ENCODE measurements around the gene CST9. TPM values are rescaled to one million over a fixed set of nuclear protein-coding genes. Genes with fewer than 3 reads are reported as not detected.

CST9 gene
- total and polyA plus RNA-seq, 2 of the 13 experiments (the other 11 are each of a cell fraction or from before 2014, with no cell fraction given): 0.07 TPM; not detected in 1

GRCh38 chr20:23629542-23630391, 24.1 kb upstream of the CST9 start (continued):
- TF ChIP-seq ZBTB37 (CRISPR knock-in tag; IDR thresholded peaks at IDR 0.05): no peak
- TF ChIP-seq ZNF550 (CRISPR knock-in tag; IDR thresholded peaks at IDR 0.05; ENCODE audit: borderline replicate concordance): no peak
- no peak for TF ChIP-seq ZNF761 (CRISPR knock-in tag; conservative IDR thresholded peaks at IDR 0.05)
- TF ChIP-seq ZNF740 (CRISPR knock-in tag; IDR thresholded peaks at IDR 0.05): no peak; the same call in 1 of the 2 replicates
- TF ChIP-seq GABPB1 (CRISPR knock-in tag; IDR thresholded peaks at IDR 0.05): no peak
- TF ChIP-seq SYNCRIP (IDR thresholded peaks at IDR 0.05; ENCODE audit: insufficient read depth, low read depth, low read length): no peak
- no peak for TF ChIP-seq IRF1 (CRISPR knock-in tag; IDR thresholded peaks at IDR 0.05; ENCODE audit: low read depth)
- TF ChIP-seq MIXL1 (CRISPR knock-in tag; IDR thresholded peaks at IDR 0.05): peak; percentile 94
- no peak for TF ChIP-seq ZNF567 (CRISPR knock-in tag; IDR thresholded peaks at IDR 0.05; ENCODE audit: borderline replicate concordance)
- no peak for TF ChIP-seq CBFB (CRISPR knock-in tag; IDR thresholded peaks at IDR 0.05)
- no peak for TF ChIP-seq ZNF678 (CRISPR knock-in tag; IDR thresholded peaks at IDR 0.05)
- 0 out of 2 replicates have a peak, but pooled peaks have one; percentile 18 for TF ChIP-seq ZNF333 (CRISPR knock-in tag; IDR thresholded peaks at IDR 0.05; ENCODE audit: borderline replicate concordance)
- no peak for TF ChIP-seq ZUFSP (CRISPR knock-in tag; IDR thresholded peaks at IDR 0.05; ENCODE audit: borderline replicate concordance)
- no peak for TF ChIP-seq ZSCAN5A (CRISPR knock-in tag; IDR thresholded peaks at IDR 0.05; ENCODE audit: borderline replicate concordance)
- no peak for TF ChIP-seq NKX3-1 (CRISPR knock-in tag; IDR thresholded peaks at IDR 0.05)
- TF ChIP-seq REXO4 (CRISPR knock-in tag; IDR thresholded peaks at IDR 0.05; ENCODE audit: borderline replicate concordance): 0 out of 2 replicates have a peak, but pooled peaks have one; percentile 14
- no peak for TF ChIP-seq SKI (IDR thresholded peaks at IDR 0.05; ENCODE audit: partially characterized antibody)
- no peak for TF ChIP-seq ZBTB7B (CRISPR knock-in tag; IDR thresholded peaks at IDR 0.05)
- TF ChIP-seq ZNF512B (CRISPR knock-in tag; IDR thresholded peaks at IDR 0.05; ENCODE audit: borderline replicate concordance): peak; percentile 67; the same call in 1 of the 2 replicates
- TF ChIP-seq FOXO1 (CRISPR knock-in tag; IDR thresholded peaks at IDR 0.05): no peak

All from HepG2 (cell line).